Stomach (tissue), 4 donors: Measurements from ENCODE around the gene LRRC30.

Experiments used
- POLR2A ChIP-seq, 4 donors: fragments of 450-650 bp; IDR thresholded peaks; one replicate each; pipeline ENCODE4 v1.6.1; 2016; ENCODE audit warnings: antibody characterized with exemption in 4 of 4, control low read depth in 2 of 4, mild to moderate bottlenecking in 1 of 4, moderate library complexity in 1 of 4
- TF ChIP-seq, protein P1 (sequence below), 7 experiments: fragments of 450-650 bp in 4 of 7; fragments of 200-600 bp in 3 of 7; sonication (generic) in 3 of 7; IDR thresholded peaks; one replicate each; pipeline ENCODE4 v1.5.1; 2016 to 2019; ENCODE audit warnings: antibody characterized with exemption in 7 of 7, control low read depth in 2 of 7, mild to moderate bottlenecking in 1 of 7

DNA sequence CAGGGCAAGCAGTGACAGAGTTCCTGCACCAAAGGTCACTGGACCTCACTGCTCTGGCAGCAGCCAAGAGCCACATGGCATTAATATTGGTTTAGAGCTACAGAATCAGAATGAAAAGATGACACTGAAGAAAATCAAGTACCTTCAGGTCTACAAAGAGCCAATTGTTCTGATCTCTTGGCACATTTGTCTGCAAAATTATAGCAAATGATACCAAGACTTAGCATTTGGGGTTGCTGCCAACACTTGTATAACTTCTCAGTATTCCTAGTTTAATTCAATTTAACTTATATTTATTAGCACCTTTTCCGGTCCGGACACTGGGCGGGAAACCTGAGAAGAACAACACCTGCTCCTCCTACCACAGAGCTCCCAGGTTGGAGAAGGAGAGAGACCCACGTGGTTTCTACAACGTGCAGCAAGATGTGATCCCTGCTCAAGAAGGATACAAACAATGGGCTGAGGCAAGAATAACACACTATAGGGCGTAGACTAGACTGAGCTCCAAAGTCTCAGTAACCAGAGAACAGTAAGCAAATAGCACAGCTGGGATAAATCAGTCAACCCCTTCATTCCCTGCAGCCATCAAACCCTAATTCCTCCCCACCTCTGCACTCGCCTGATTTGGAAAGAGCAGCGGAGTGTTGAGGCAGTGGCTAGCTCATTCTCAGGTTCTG lies 2.4 kb downstream of the LRRC30 start:
- TF ChIP-seq, protein P1, sequence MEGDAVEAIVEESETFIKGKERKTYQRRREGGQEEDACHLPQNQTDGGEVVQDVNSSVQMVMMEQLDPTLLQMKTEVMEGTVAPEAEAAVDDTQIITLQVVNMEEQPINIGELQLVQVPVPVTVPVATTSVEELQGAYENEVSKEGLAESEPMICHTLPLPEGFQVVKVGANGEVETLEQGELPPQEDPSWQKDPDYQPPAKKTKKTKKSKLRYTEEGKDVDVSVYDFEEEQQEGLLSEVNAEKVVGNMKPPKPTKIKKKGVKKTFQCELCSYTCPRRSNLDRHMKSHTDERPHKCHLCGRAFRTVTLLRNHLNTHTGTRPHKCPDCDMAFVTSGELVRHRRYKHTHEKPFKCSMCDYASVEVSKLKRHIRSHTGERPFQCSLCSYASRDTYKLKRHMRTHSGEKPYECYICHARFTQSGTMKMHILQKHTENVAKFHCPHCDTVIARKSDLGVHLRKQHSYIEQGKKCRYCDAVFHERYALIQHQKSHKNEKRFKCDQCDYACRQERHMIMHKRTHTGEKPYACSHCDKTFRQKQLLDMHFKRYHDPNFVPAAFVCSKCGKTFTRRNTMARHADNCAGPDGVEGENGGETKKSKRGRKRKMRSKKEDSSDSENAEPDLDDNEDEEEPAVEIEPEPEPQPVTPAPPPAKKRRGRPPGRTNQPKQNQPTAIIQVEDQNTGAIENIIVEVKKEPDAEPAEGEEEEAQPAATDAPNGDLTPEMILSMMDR (IDR thresholded peaks at IDR 0.05), result no peak
- TF ChIP-seq POLR2A (IDR thresholded peaks at IDR 0.05), result no peak
